ENCODE results near the gene ATP8B2. TPM values are rescaled to one million over a fixed set of nuclear protein-coding genes. Genes with fewer than 3 reads are reported as not detected.
A peak's percentile ranks its signal among the peaks of the same experiment; 100 is the strongest.
"Not testable (repeated sequence)": the region's sequence is repeated elsewhere in the genome, so short reads cannot be mapped to it uniquely, and the experiment has no call there.

Gene ATP8B2
- total RNA-seq, 1 donor from 2014 or later = 26.0 TPM

DNA sequence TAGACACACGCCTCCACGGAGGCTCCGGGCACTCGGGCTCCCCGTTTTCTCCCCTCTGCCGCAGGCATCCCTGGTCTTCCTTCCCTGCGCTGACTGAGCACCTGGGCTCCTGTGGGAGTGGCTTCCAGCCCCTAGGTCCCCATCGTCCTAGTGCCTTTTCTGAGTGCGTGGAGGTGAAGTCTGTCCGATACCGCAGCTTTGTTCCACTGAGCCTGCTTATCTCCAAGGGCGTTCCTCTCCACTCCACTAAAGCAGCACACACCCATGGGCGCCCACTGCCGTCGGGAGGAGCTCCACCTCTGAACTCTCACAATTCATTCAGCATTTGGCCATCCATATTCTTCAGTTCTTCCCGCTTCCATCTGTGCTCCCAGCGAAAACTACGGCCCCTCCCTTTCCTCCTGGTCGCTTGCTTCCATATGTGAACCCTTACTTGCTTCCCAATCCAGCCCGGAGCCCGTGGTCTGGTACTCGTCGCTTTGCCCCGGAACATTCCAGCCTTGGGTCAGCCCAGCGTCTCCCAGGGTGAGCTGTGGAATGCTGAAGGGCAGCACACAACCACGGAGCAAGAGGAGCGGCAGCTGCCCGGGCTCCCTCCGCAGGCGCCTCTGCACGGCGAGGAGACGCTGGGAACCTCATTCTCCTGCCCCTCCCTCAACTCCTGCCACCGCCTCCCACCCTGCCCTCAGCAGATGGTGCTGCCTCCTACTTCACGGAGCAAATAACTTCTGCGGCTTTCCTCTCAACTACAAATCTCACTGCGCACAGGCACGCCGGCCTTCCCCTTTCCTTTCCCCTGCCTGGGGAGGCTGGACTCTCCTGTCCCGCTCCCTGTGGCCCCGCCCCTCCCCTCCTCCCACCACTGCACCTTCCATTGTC lies 27.5 kb downstream of the ATP8B2 start:
- ATAC-seq = peak; percentile 81 to 85

DNA sequence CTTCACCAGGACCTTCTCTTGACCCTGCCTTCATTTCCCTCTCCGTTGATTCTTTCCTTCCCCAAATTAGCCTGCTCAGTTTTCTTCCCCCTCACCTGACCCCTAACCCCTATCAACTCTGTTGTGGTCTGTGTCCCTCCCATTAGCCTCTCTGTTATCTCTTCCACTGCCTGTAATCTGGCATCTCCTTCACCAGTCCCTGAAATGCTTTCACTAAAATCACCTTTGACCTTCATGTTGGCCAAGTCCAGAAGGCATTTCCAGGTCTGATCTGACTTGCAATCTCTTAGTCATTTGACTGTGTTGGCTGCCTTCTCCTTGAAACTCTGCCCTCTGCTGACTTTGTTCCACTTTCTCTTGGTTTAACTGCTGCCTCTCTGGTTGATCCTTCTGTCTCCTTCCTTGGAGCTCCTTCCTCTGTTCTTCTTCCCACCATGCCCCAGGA lies 28.2 kb downstream of the ATP8B2 start:
- TF ChIP-seq, protein P1, sequence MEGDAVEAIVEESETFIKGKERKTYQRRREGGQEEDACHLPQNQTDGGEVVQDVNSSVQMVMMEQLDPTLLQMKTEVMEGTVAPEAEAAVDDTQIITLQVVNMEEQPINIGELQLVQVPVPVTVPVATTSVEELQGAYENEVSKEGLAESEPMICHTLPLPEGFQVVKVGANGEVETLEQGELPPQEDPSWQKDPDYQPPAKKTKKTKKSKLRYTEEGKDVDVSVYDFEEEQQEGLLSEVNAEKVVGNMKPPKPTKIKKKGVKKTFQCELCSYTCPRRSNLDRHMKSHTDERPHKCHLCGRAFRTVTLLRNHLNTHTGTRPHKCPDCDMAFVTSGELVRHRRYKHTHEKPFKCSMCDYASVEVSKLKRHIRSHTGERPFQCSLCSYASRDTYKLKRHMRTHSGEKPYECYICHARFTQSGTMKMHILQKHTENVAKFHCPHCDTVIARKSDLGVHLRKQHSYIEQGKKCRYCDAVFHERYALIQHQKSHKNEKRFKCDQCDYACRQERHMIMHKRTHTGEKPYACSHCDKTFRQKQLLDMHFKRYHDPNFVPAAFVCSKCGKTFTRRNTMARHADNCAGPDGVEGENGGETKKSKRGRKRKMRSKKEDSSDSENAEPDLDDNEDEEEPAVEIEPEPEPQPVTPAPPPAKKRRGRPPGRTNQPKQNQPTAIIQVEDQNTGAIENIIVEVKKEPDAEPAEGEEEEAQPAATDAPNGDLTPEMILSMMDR (IDR thresholded peaks at IDR 0.05) = peak; percentile 28
- DNase-seq (no peak), ATAC-seq (peak; percentile 58 to 68)
- intact Hi-C loops (cut with DNase I) = no loop called here
- Histone ChIP-seq H3K36me3 (peaks cover 16% of the 10 kb centered on the region), H3K4me1 (peaks cover 25% of the 10 kb centered on the region), H3K27me3 (ENCODE audit: low read depth) (no peaks in the 10 kb centered on the region), H3K27ac (peak overlapping the region; percentile 79), H3K9me3 (no peaks in the 10 kb centered on the region), H3K4me3 (peak overlapping the region; percentile 49)

More for the DNA sequence above, 27.5 kb downstream of the ATP8B2 start:
- DNase-seq = peak; percentile 79
- Histone ChIP-seq H3K9me3 (no peaks in the 10 kb centered on the region), H3K4me1 (peaks cover 25% of the 10 kb centered on the region), H3K27ac (peak overlapping the region; percentile 79), H3K27me3 (ENCODE audit: low read depth) (no peaks in the 10 kb centered on the region), H3K36me3 (peaks cover 19% of the 10 kb centered on the region), H3K4me3 (peak overlapping the region; percentile 49)
- TF ChIP-seq, protein P1 (IDR thresholded peaks at IDR 0.05) = no peak
- intact Hi-C loops (cut with DNase I) = no loop called here

DNA sequence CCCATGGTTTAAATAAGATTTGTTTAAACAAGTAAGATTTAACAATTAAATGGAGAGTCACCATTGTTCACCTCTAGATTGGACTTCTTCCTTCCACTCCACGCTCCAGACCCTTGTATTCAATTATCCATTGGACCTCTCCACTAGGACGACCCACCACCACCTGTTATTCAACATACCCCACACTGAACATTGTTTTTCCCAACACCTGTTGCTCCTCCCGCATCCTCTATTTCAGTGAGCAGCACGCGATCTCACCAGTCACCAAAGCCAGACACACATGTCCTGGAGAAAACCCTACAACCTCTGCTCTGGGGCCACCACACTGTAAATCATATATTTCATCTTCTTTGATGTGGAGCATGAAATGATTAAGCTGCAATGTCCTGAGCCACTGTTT lies 28.6 kb downstream of the ATP8B2 start:
- intact Hi-C loops (cut with DNase I) = no loop called here
- H3K27me3 ChIP-seq (ENCODE audit: low read depth) = no peaks in the 10 kb centered on the region
- peaks cover 25% of the 10 kb centered on the region for H3K4me1 ChIP-seq
- TF ChIP-seq, protein P1 (IDR thresholded peaks at IDR 0.05) = no peak
- no peak for ATAC-seq
- no peak overlapping the region for H3K4me3 ChIP-seq
- no peak for DNase-seq
- H3K27ac ChIP-seq = no peak overlapping the region
- H3K9me3 ChIP-seq = no peaks in the 10 kb centered on the region
- peaks cover 11% of the 10 kb centered on the region for H3K36me3 ChIP-seq

DNA sequence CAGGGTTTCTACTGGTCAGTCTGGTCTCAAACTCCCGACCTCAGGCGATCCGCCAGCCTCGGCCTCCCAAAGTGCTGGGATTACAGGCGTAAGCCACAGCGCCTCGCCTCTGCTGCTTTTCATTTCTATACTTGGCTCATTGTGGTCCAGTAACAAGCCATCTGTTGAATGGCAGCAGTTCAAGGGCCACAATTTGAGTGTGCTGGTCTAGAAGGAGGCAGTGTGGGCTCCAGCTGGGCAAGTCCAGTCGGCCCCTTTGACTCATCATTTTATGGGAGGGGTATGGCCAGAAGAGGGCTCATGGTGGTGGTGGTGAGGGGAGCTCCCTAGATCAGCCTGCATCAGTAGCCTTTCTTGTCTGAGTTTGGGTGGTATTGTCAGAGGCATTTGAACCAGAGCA lies 33.2 kb downstream of the ATP8B2 start:
- H3K4me3 ChIP-seq = no peak overlapping the region
- intact Hi-C loops (cut with DNase I) = no loop called here
- TF ChIP-seq, protein P1 (IDR thresholded peaks at IDR 0.05) = no peak
- ATAC-seq (no peak), DNase-seq (no peak)
- H3K9me3 ChIP-seq = no peaks in the 10 kb centered on the region
- peaks cover 5% of the 10 kb centered on the region for H3K4me1 ChIP-seq
- H3K36me3 ChIP-seq = no peaks in the 10 kb centered on the region
- H3K27ac ChIP-seq = no peak overlapping the region
- no peaks in the 10 kb centered on the region for H3K27me3 ChIP-seq (ENCODE audit: low read depth)

DNA sequence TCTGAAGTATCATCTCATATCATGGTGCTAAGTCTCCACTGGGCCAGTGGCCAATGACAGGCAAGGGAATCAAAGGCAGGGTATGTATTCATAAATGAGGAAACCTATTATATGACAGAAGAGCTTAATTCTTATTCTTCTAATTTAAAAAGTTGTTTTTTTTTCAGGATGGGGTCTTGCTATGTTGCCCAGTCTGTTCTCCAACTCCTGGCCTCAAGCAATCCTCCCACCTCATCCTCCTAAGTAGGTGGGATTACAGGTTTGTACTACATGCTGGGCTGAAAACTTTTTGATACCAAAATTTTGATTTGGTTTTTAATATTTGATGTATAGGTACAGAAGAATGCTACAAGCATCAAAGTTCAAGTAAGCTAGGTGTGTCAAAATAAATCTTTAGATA lies 35.0 kb downstream of the ATP8B2 start:
- TF ChIP-seq, protein P1 (IDR thresholded peaks at IDR 0.05) = no peak
- DNase-seq = no peak
- H3K4me1 ChIP-seq = no peaks in the 10 kb centered on the region
- no peaks in the 10 kb centered on the region for H3K27me3 ChIP-seq (ENCODE audit: low read depth)
- H3K4me3 ChIP-seq = no peak overlapping the region
- no peaks in the 10 kb centered on the region for H3K36me3 ChIP-seq
- no peak for ATAC-seq
- no peak overlapping the region for H3K27ac ChIP-seq
- H3K9me3 ChIP-seq = no peaks in the 10 kb centered on the region
- intact Hi-C loops (cut with DNase I) = no loop called here

DNA sequence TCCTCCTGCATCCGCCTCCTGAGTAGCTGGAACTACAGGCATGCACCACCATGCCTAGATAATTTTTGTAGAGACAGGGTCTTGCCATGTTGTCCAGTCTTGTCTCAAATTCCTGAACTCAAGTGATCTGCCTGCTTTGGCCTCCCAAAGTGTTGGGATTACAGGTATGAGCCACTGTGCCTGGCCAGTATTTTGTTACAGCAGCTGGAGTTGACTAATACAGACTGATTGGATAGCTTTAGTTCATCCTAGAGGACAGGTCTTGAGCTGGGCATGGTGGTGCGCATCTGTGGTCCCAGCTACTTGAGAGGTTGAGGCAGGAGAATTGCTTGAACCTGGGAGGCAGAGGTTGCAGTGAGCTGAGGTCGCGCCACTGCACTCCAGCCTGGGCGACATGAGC lies 35.6 kb downstream of the ATP8B2 start:
- intact Hi-C loops (cut with DNase I); H3K36me3 ChIP-seq; DNase-seq; H3K4me3 ChIP-seq; H3K27ac ChIP-seq; H3K4me1 ChIP-seq; H3K27me3 ChIP-seq (ENCODE audit: low read depth); ATAC-seq; H3K9me3 ChIP-seq: not testable (repeated sequence)
